ENCODE data around the gene GSTA2. TPM values are rescaled to one million over a fixed set of nuclear protein-coding genes. Genes with fewer than 3 reads are reported as not detected.
A peak's percentile ranks its signal among the peaks of the same experiment; 100 is the strongest.

Gene GSTA2
- total and polyA plus RNA-seq, 2 of the 13 experiments (the other 11 are each of a cell fraction or from before 2014, with no cell fraction given): 0.75 to 13.7 TPM

GRCh38 chr6:52801188-52801841 is 38.0 kb upstream of the GSTA2 start (continued):
- TF ChIP-seq ZNF354B (CRISPR knock-in tag; IDR thresholded peaks at IDR 0.05): no peak
- peak; percentile 56; the same call in 1 of the 2 replicates for TF ChIP-seq ATF1 (CRISPR knock-in tag; IDR thresholded peaks at IDR 0.05)
- no peak for TF ChIP-seq ZNF256 (CRISPR knock-in tag; conservative IDR thresholded peaks at IDR 0.05)
- no peak for TF ChIP-seq TMF1 (CRISPR knock-in tag; IDR thresholded peaks at IDR 0.05; ENCODE audit: low read depth)
- TF ChIP-seq SMAD1 (CRISPR knock-in tag; IDR thresholded peaks at IDR 0.05; ENCODE audit: borderline replicate concordance, low read depth): no peak
- no peak for TF ChIP-seq PCBP1 (IDR thresholded peaks at IDR 0.05; ENCODE audit: borderline replicate concordance, low read depth, low read length)
- TF ChIP-seq HES4 (CRISPR knock-in tag; IDR thresholded peaks at IDR 0.05; ENCODE audit: borderline replicate concordance): no peak
- TF ChIP-seq HINFP (CRISPR knock-in tag; IDR thresholded peaks at IDR 0.05; ENCODE audit: low read depth): no peak
- no peak for TF ChIP-seq EEA1 (CRISPR knock-in tag; IDR thresholded peaks at IDR 0.05; ENCODE audit: borderline replicate concordance)
- no peak for TF ChIP-seq STAT6 (CRISPR knock-in tag; IDR thresholded peaks at IDR 0.05; ENCODE audit: borderline replicate concordance)
- TF ChIP-seq RORA (CRISPR knock-in tag; IDR thresholded peaks at IDR 0.05): no peak
- peak; percentile 58; the same call in 1 of the 2 replicates for TF ChIP-seq ZNF264 (CRISPR knock-in tag; IDR thresholded peaks at IDR 0.05)
- TF ChIP-seq ZMYM3 (CRISPR knock-in tag; IDR thresholded peaks at IDR 0.05): 0 out of 2 replicates have a peak, but pooled peaks have one; percentile 17
- TF ChIP-seq KDM5A (IDR thresholded peaks at IDR 0.05; ENCODE audit: borderline replicate concordance, low read length): no peak
- peak; percentile 63; the same call in 1 of the 2 replicates for TF ChIP-seq ZNF414 (CRISPR knock-in tag; IDR thresholded peaks at IDR 0.05)
- no peak for TF ChIP-seq ZNF776 (CRISPR knock-in tag; IDR thresholded peaks at IDR 0.05)
- no peak for TF ChIP-seq SPEN (CRISPR knock-in tag; IDR thresholded peaks at IDR 0.05; ENCODE audit: low read depth)
- TF ChIP-seq KDM2A (CRISPR knock-in tag; IDR thresholded peaks at IDR 0.05; ENCODE audit: borderline replicate concordance, low read depth): no peak
- TF ChIP-seq ELF1 (CRISPR knock-in tag; IDR thresholded peaks at IDR 0.05): no peak
